Mucosa of stomach (tissue), 1 donor: ENCODE measurements around the gene ATP5MC3.
A peak's percentile ranks its signal among the peaks of the same experiment; 100 is the strongest.

Experiments used
- H3K27me3 ChIP-seq: one replicate; pipeline ENCODE4 v1.7.0; 2013; ENCODE audit warnings: mild to moderate bottlenecking, low read length; ENCODE audit not compliant: control insufficient read depth, insufficient read depth
- H3K36me3 ChIP-seq: one replicate; pipeline ENCODE4 v1.7.0; 2013; ENCODE audit warnings: low read length; ENCODE audit not compliant: control insufficient read depth, insufficient read depth
- H3K4me1 ChIP-seq: one replicate; pipeline ENCODE4 v1.7.0; 2013; ENCODE audit warnings: mild to moderate bottlenecking, low read length; ENCODE audit not compliant: control insufficient read depth, insufficient read depth
- H3K4me3 ChIP-seq: one replicate; pipeline ENCODE4 v1.7.0; 2013; ENCODE audit warnings: low read length
- H3K9ac ChIP-seq: one replicate; pipeline ENCODE4 v1.7.0; 2013; ENCODE audit warnings: mild to moderate bottlenecking, low read length, moderate library complexity
- H3K9me3 ChIP-seq: one replicate; pipeline ENCODE4 v1.7.0; 2013; ENCODE audit warnings: mild to moderate bottlenecking, low read length, moderate library complexity; ENCODE audit not compliant: control insufficient read depth
- donor health status: Pancreatic carcinoma.

Gene ATP5MC3

DNA sequence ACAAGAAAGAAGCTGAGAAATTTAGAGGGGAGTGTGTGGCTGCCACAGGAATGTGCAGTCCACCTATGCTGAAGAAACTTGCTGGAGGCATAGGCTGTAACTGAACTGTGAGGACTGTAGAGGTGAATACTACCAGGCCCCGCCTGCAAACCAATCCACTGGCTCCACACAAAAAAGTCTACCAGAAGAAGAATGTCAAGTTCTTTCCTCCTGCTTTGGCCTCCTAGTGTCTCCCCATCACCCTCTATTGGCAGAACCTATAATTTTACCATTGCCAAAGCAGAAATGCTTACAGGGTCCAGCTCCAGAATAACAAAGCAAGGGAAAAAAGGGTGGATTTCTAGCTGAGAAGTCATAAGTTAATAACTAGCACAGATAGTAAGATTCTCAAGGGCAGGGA lies 5.9 kb upstream of the ATP5MC3 start:
- H3K9ac ChIP-seq, result no peak overlapping the region
- no peaks in the 10 kb centered on the region for H3K9me3 ChIP-seq
- H3K4me1 ChIP-seq, result no peaks in the 10 kb centered on the region
- no peaks in the 10 kb centered on the region for H3K27me3 ChIP-seq
- H3K4me3 ChIP-seq, result no peak overlapping the region
- H3K36me3 ChIP-seq, result no peaks in the 10 kb centered on the region

- Histone ChIP-seq H3K4me3 (no peak overlapping the region), H3K36me3 (no peaks in the 10 kb centered on the region), H3K9me3 (no peaks in the 10 kb centered on the region), H3K27me3 (no peaks in the 10 kb centered on the region), H3K4me1 (peaks cover 5% of the 10 kb centered on the region), H3K9ac (no peak overlapping the region)
Measured at GRCh38 chr2:175183674-175184073, 2.2 kb upstream of the ATP5MC3 start.

GRCh38 chr2:175181877-175182308 lies 383 bp upstream of the ATP5MC3 start:
- no peaks in the 10 kb centered on the region for H3K9me3 ChIP-seq
- no peaks in the 10 kb centered on the region for H3K36me3 ChIP-seq
- peak overlapping the region; percentile 98 for H3K9ac ChIP-seq
- peak overlapping the region; percentile 93 for H3K4me3 ChIP-seq
- peaks cover 5% of the 10 kb centered on the region for H3K4me1 ChIP-seq
- H3K27me3 ChIP-seq, result no peaks in the 10 kb centered on the region

GRCh38 chr2:175180701-175181103 lies 808 bp downstream of the ATP5MC3 start:
- Histone ChIP-seq H3K9ac (peak overlapping the region; percentile 98), H3K4me1 (peaks cover 5% of the 10 kb centered on the region), H3K9me3 (no peaks in the 10 kb centered on the region), H3K4me3 (peak overlapping the region; percentile 93), H3K27me3 (no peaks in the 10 kb centered on the region), H3K36me3 (no peaks in the 10 kb centered on the region)

DNA sequence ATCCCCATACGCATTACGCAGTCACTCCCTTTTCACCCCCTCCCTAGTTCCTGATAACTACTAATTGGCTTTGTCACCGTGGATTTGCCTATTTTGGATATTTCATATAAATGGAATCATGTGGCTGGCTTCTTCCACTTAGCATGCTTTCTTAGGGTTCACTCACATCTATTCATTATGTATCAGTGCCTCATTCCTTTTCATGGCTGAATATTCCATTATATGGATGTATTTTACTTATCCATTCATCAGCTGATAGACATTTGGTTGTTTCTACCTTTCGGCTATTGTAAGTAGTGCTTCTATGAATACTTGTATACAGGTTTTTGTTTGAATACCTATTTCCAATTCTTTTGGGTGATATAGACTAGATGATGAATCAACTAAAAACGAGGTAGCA lies 4.9 kb downstream of the ATP5MC3 start:
- peaks cover under 1% of the 10 kb centered on the region for H3K4me1 ChIP-seq
- no peaks in the 10 kb centered on the region for H3K27me3 ChIP-seq
- H3K4me3 ChIP-seq, result no peak overlapping the region
- no peaks in the 10 kb centered on the region for H3K36me3 ChIP-seq
- H3K9me3 ChIP-seq, result no peaks in the 10 kb centered on the region
- H3K9ac ChIP-seq, result no peak overlapping the region

DNA sequence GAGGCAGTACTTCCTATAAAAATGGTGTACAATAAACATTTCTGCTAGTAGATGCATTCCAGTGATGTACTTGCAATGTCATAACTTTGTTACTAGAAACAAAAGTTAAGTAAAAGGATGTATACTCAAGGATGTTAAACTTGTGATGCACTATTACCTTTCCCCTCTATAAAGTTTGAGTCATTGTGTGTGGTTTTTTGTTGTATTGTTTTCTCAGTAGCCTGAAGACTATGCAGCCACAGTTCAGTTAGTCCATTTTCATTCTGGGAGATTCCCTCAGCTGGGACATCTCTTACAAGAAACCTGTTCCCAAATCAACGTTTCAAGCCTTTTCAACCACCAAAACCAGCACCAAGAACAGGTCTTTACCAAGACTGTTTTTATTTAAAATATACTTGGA lies 5.6 kb downstream of the ATP5MC3 start:
- H3K4me1 ChIP-seq, result no peaks in the 10 kb centered on the region
- no peaks in the 10 kb centered on the region for H3K36me3 ChIP-seq
- H3K4me3 ChIP-seq, result no peak overlapping the region

DNA sequence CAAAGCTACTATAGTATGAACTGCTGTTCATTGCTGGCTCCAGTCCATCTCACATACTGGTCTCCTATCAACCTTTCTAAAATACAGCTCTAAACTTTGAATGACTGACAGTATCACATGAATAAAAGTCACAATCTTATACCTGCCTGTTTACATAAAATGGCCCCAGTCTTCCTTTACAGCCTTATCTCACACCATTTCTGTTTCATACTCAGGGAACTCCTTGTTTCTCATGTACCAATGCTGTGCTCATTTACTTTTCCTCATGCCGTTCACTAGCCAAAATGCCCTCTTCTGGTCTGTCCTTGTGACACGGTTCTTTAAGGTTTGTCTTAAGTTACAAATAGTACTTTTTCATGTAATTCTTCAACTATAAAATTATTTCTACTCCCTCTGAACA lies 6.2 kb downstream of the ATP5MC3 start:
- Histone ChIP-seq H3K27me3 (no peaks in the 10 kb centered on the region), H3K9me3 (no peaks in the 10 kb centered on the region), H3K4me3 (no peak overlapping the region), H3K9ac (no peak overlapping the region), H3K36me3 (no peaks in the 10 kb centered on the region), H3K4me1 (no peaks in the 10 kb centered on the region)

More for the DNA sequence above, 5.6 kb downstream of the ATP5MC3 start:
- H3K27me3 ChIP-seq, result no peaks in the 10 kb centered on the region
- H3K9ac ChIP-seq, result no peak overlapping the region
- no peaks in the 10 kb centered on the region for H3K9me3 ChIP-seq

DNA sequence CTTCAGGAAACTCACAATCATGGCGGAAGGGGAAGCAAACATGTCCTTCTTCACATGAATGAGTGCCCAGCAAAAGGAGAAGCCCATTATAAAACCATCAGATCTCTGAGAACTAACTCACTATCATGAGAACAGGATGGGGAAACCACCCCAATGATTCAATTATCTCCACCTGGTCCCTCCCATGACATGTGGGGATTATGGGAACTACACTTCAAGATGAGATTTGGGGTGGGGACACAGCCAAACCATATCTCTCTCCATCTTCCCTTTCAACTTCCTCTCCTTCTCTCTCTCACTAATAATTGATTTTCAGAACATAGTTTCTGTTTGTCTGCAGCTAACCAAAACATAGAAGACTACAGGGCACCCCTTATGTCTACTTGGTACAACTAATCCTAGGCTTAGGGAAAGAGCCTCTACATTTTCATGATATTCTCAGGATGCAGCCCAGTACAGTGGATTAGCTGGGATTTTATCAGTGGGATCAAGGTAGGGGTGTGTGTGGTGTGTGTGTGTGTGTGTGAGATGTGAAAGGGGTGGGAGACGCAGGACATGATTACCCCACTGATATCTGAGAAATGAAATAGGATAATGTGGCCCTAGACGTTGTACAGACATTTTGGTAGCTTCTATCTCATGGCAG lies 10.7 kb downstream of the ATP5MC3 start:
- Histone ChIP-seq H3K9me3 (no peaks in the 10 kb centered on the region), H3K36me3 (no peaks in the 10 kb centered on the region), H3K4me3 (no peak overlapping the region), H3K27me3 (no peaks in the 10 kb centered on the region), H3K9ac (no peak overlapping the region), H3K4me1 (no peaks in the 10 kb centered on the region)

DNA sequence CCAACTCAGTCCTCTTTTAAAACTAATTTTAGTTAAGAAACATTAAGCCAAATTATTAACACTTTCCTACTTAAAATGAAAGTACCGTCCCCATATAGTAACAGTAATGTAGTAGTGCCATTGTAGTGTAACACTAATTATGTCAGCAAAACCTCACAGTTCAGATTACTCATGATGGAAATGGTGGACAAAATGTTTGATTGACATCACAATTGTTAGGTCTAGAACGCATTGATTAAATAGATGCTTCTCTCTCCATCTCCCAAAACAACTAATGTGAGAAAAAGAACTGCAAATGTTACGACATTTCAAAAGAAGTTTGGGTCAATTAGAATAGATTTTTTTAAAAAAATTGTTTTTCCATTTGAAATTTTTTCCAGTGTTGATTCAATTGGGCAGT lies 12.3 kb downstream of the ATP5MC3 start:
- Histone ChIP-seq H3K27me3 (no peaks in the 10 kb centered on the region), H3K4me1 (no peaks in the 10 kb centered on the region), H3K4me3 (no peak overlapping the region), H3K36me3 (no peaks in the 10 kb centered on the region), H3K9ac (no peak overlapping the region), H3K9me3 (no peaks in the 10 kb centered on the region)

- Histone ChIP-seq H3K4me3 (peak overlapping the region; percentile 40), H3K27me3 (no peaks in the 10 kb centered on the region), H3K9me3 (no peaks in the 10 kb centered on the region), H3K36me3 (no peaks in the 10 kb centered on the region), H3K9ac (peak overlapping the region; percentile 95), H3K4me1 (no peaks in the 10 kb centered on the region)
Measured at GRCh38 chr2:175168564-175168945, 13.0 kb downstream of the ATP5MC3 start.

GRCh38 chr2:175167792-175168563 lies 13.5 kb downstream of the ATP5MC3 start, which contains the start of gene ATF2:
ATF2 (minus strand) TSS chr2:175168203; CDS start chr2:175136443, 31,760 bp downstream.
- no peaks in the 10 kb centered on the region for H3K27me3 ChIP-seq
- H3K9me3 ChIP-seq, result no peaks in the 10 kb centered on the region
- peak within 1 kb of the TSS; percentile 95 for H3K9ac ChIP-seq
- H3K4me1 ChIP-seq, result no peaks in the 10 kb centered on the region
- no peaks in the 10 kb centered on the region for H3K36me3 ChIP-seq
- peak within 1 kb of the TSS; percentile 100 for H3K4me3 ChIP-seq

- H3K9ac ChIP-seq, result peak overlapping the region; percentile 95
- no peaks in the 10 kb centered on the region for H3K27me3 ChIP-seq
- no peaks in the 10 kb centered on the region for H3K4me1 ChIP-seq
- H3K9me3 ChIP-seq, result no peaks in the 10 kb centered on the region
- H3K4me3 ChIP-seq, result peak overlapping the region; percentile 100
- H3K36me3 ChIP-seq, result no peaks in the 10 kb centered on the region
Measured at GRCh38 chr2:175167076-175167791, 14.3 kb downstream of the ATP5MC3 start.
